NAMALWA (cell line): ENCODE measurements around the gene DAPK3.
"Not testable (repeated sequence)": the region's sequence is repeated elsewhere in the genome, so short reads cannot be mapped to it uniquely, and the experiment has no call there.

ENCODE experiments used
- DNase-seq: peaks from one replicate; pipeline ENCODE4 v3.0.0-alpha.2; 2015; ENCODE audit warnings: low spot score

DAPK3 gene

GRCh38 chr19:3978145-3978544 lies 7.2 kb upstream of the DAPK3 start:
- DNase-seq = no peak

- DNase-seq = peak; percentile 59
Measured at GRCh38 chr19:3977242-3978143, 6.6 kb upstream of the DAPK3 start.

GRCh38 chr19:3976495-3977241 lies 5.8 kb upstream of the DAPK3 start:
- peak; percentile 49 for DNase-seq

- peak; percentile 54 for DNase-seq
Measured at GRCh38 chr19:3975637-3976087, 4.8 kb upstream of the DAPK3 start.

GRCh38 chr19:3975144-3975543 lies 4.2 kb upstream of the DAPK3 start:
- DNase-seq = peak; percentile 50

GRCh38 chr19:3970313-3970807 lies 539 bp downstream of the DAPK3 start:
- DNase-seq = no peak

GRCh38 chr19:3969435-3970312 lies 1.2 kb downstream of the DAPK3 start:
- peak; percentile 34 for DNase-seq

- DNase-seq = peak; percentile 40
Measured at GRCh38 chr19:3968556-3969434, 2.1 kb downstream of the DAPK3 start.

GRCh38 chr19:3967983-3968382 lies 2.9 kb downstream of the DAPK3 start:
- DNase-seq = not testable (repeated sequence)

- DNase-seq = no peak
Measured at GRCh38 chr19:3966051-3967017, 4.6 kb downstream of the DAPK3 start.

GRCh38 chr19:3964256-3965194 lies 6.4 kb downstream of the DAPK3 start:
- no peak for DNase-seq

GRCh38 chr19:3963458-3964255 lies 7.2 kb downstream of the DAPK3 start:
- no peak for DNase-seq

GRCh38 chr19:3961007-3961406 lies 9.9 kb downstream of the DAPK3 start:
- no peak for DNase-seq

- no peak for DNase-seq
Measured at GRCh38 chr19:3959766-3960131, 11.2 kb downstream of the DAPK3 start.

- no peak for DNase-seq
Measured at GRCh38 chr19:3958836-3959765, 11.8 kb downstream of the DAPK3 start.

- no peak for DNase-seq
Measured at GRCh38 chr19:3955688-3956087, 15.2 kb downstream of the DAPK3 start.

- DNase-seq = not testable (repeated sequence)
Measured at GRCh38 chr19:3955276-3955675, 15.6 kb downstream of the DAPK3 start.
